Measurements from ENCODE around the gene CFAP46. TPM values are rescaled to one million over a fixed set of nuclear protein-coding genes. Genes with fewer than 3 reads are reported as not detected.

The CFAP46 gene
- total RNA-seq, 3 donors from 2014 or later (not counting 1 experiment from before 2014, with no cell fraction given): 0.35 TPM; not detected in 2

- Histone ChIP-seq H3K9me3 (ENCODE audit: control insufficient read depth, insufficient read depth, low read length) (no peaks in the 10 kb centered on the region), H3K27me3 (ENCODE audit: control insufficient read depth, insufficient read depth, low read length) (no peaks in the 10 kb centered on the region), H3K4me3 (ENCODE audit: low read length) (no peak overlapping the region), H3K27ac (ENCODE audit: low read length) (no peak overlapping the region), H3K4me1 (ENCODE audit: control insufficient read depth, insufficient read depth, low read length) (peaks cover 6% of the 10 kb centered on the region), H3K36me3 (ENCODE audit: control insufficient read depth, insufficient read depth, low read length) (no peaks in the 10 kb centered on the region)
- H3K27ac Mint-ChIP-seq: no peak overlapping the region
- WGBS (ENCODE audit: insufficient coverage): 90% methylated on average over 19 of the region's 19 CpGs
- H3K4me1 Mint-ChIP-seq: peaks cover 14 to 23% of the 10 kb centered on the region in 2 donors
- DNase-seq (no peak), ATAC-seq (no peak)
- intact Hi-C loops (cut with micrococcal nuclease): no loop called here
- no peaks in the 10 kb centered on the region for H3K9me3 Mint-ChIP-seq
- no peaks in the 10 kb centered on the region for H3K36me3 Mint-ChIP-seq
- no peak overlapping the region for H3K4me3 Mint-ChIP-seq
- no peak for TF ChIP-seq CTCF (IDR thresholded peaks at IDR 0.05)
- peaks cover under 1% of the 10 kb centered on the region in 2 donors for H3K27me3 Mint-ChIP-seq (ENCODE audit: low read depth in 2 of 2)
Observed at GRCh38 chr10:132960071-132960472, 17.7 kb upstream of the CFAP46 start.

- H3K4me1 ChIP-seq (ENCODE audit: control insufficient read depth, insufficient read depth, low read length): peaks cover 6% of the 10 kb centered on the region
- Mint-ChIP-seq H3K27ac (no peak overlapping the region), H3K9me3 (no peaks in the 10 kb centered on the region), H3K4me3 (no peak overlapping the region), H3K4me1 (peaks cover 14 to 23% of the 10 kb centered on the region in 2 donors), H3K36me3 (no peaks in the 10 kb centered on the region), H3K27me3 (ENCODE audit: low read depth in 2 of 2) (peaks cover 3 to 6% of the 10 kb centered on the region in 2 donors)
- H3K27me3 ChIP-seq (ENCODE audit: control insufficient read depth, insufficient read depth, low read length): no peaks in the 10 kb centered on the region
- H3K27ac ChIP-seq (ENCODE audit: low read length): no peak overlapping the region
- WGBS (ENCODE audit: insufficient coverage): 95% methylated on average over 8 of the region's 8 CpGs
- ATAC-seq: no peak
- H3K36me3 ChIP-seq (ENCODE audit: control insufficient read depth, insufficient read depth, low read length): no peaks in the 10 kb centered on the region
- H3K4me3 ChIP-seq (ENCODE audit: low read length): no peak overlapping the region
- no peak for TF ChIP-seq CTCF (IDR thresholded peaks at IDR 0.05)
- DNase-seq: no peak
- intact Hi-C loops (cut with micrococcal nuclease): no loop called here
- no peaks in the 10 kb centered on the region for H3K9me3 ChIP-seq (ENCODE audit: control insufficient read depth, insufficient read depth, low read length)
Observed at GRCh38 chr10:132959559-132959961, 17.2 kb upstream of the CFAP46 start.

- Histone ChIP-seq H3K4me3 (ENCODE audit: low read length) (no peak overlapping the region), H3K9me3 (ENCODE audit: control insufficient read depth, insufficient read depth, low read length) (no peaks in the 10 kb centered on the region), H3K27ac (ENCODE audit: low read length) (no peak overlapping the region), H3K36me3 (ENCODE audit: control insufficient read depth, insufficient read depth, low read length) (no peaks in the 10 kb centered on the region), H3K27me3 (ENCODE audit: control insufficient read depth, insufficient read depth, low read length) (no peaks in the 10 kb centered on the region), H3K4me1 (ENCODE audit: control insufficient read depth, insufficient read depth, low read length) (peaks cover 6% of the 10 kb centered on the region)
- Mint-ChIP-seq H3K9me3 (no peaks in the 10 kb centered on the region), H3K36me3 (no peaks in the 10 kb centered on the region), H3K4me1 (peaks cover 14 to 23% of the 10 kb centered on the region in 2 donors), H3K27me3 (ENCODE audit: low read depth in 2 of 2) (peaks cover 3 to 11% of the 10 kb centered on the region in 2 donors), H3K4me3 (no peak overlapping the region), H3K27ac (no peak overlapping the region)
- DNase-seq: no peak
- ATAC-seq: no peak
- TF ChIP-seq CTCF (IDR thresholded peaks at IDR 0.05): no peak
- intact Hi-C loops (cut with micrococcal nuclease): no loop called here
- 88% methylated on average over 23 of the region's 23 CpGs for WGBS (ENCODE audit: insufficient coverage)
Observed at GRCh38 chr10:132958883-132959558, 16.7 kb upstream of the CFAP46 start.

Measured in natural killer cell (primary cell).